Activated CD4-positive, CD25-positive, alpha-beta regulatory T cell treated with anti-CD3 and anti-CD28 coated beads, Interleukin-2, amount 50 U/mL, for 24 hours (primary cell): ENCODE data around the gene TBL2.
"Not testable (repeated sequence)": the region's sequence is repeated elsewhere in the genome, so short reads cannot be mapped to it uniquely, and the experiment has no call there.

ENCODE experiments used
- ATAC-seq, 2 donors: fragments of 150-1000 bp; cut with Tn5 transposase; one replicate each; pipeline ENCODE4 v1.10.0; 2021; ENCODE audit warnings: mild to moderate bottlenecking in 1 of 2, moderate library complexity in 1 of 2

TBL2 gene

GRCh38 chr7:73532224-73532623 lies 46.2 kb downstream of the TBL2 start:
- no peak for ATAC-seq

GRCh38 chr7:73530800-73531199 lies 47.6 kb downstream of the TBL2 start:
- ATAC-seq = no peak

- ATAC-seq = no peak
These were observed 51.2 kb downstream of the TBL2 start for GRCh38 chr7:73526896-73527821.

- ATAC-seq = not testable (repeated sequence)
These were observed 52.3 kb downstream of the TBL2 start for GRCh38 chr7:73526158-73526494.

- ATAC-seq = peak; percentile 93 to 96
These were observed 56.1 kb downstream of the TBL2 start, which contains the start of gene BAZ1B for GRCh38 chr7:73522105-73522872. Gene BAZ1B (minus strand): TSS chr7:73522293. CDS start chr7:73521933, 360 bp downstream.

GRCh38 chr7:73521636-73522104 lies 56.7 kb downstream of the TBL2 start:
- peak; percentile 32 to 38 for ATAC-seq

GRCh38 chr7:73520673-73521635 lies 57.4 kb downstream of the TBL2 start:
- no peak for ATAC-seq

- ATAC-seq = no peak
These were observed 58.3 kb downstream of the TBL2 start for GRCh38 chr7:73519867-73520672.

GRCh38 chr7:73518470-73518869 lies 59.9 kb downstream of the TBL2 start:
- ATAC-seq = no peak
